ENCODE data around the gene ARL16.

GRCh38 chr17:81672504-81672903, 11.1 kb downstream of the ARL16 start:
- TF ChIP-seq CTCF (IDR thresholded peaks at IDR 0.05) (no peak), EP300 (IDR thresholded peaks at IDR 0.05) (no peak), POLR2A (IDR thresholded peaks at IDR 0.05) (no peak)
